Parathyroid adenoma (tissue), 2 donors: Measurements from ENCODE around the gene C4orf46.

ENCODE experiments used
- H2AFZ ChIP-seq: fragments of 300-600 bp; sonication (generic); one replicate; pipeline ENCODE4 v1.7.0; 2017; ENCODE audit warnings: antibody characterized with exemption, mild to moderate bottlenecking
- H3K27ac ChIP-seq: fragments of 300-600 bp; sonication (generic); one replicate; pipeline ENCODE4 v1.7.0; 2017
- H3K27me3 ChIP-seq: fragments of 300-600 bp; sonication (generic); one replicate; pipeline ENCODE4 v1.7.0; 2017; ENCODE audit warnings: low read length; ENCODE audit not compliant: control insufficient read depth, insufficient read depth
- H3K36me3 ChIP-seq: fragments of 300-600 bp; sonication (generic); one replicate; pipeline ENCODE4 v1.7.0; 2017; ENCODE audit warnings: low read length; ENCODE audit not compliant: control insufficient read depth, insufficient read depth
- H3K4me1 ChIP-seq: fragments of 300-600 bp; sonication (generic); one replicate; pipeline ENCODE4 v1.7.0; 2017; ENCODE audit warnings: control low read depth
- H3K4me2 ChIP-seq: fragments of 300-600 bp; sonication (generic); one replicate; pipeline ENCODE4 v1.7.0; 2017; ENCODE audit warnings: low read length
- H3K4me3 ChIP-seq: fragments of 300-600 bp; sonication (generic); one replicate; pipeline ENCODE4 v1.7.0; 2017; ENCODE audit warnings: low read depth, low read length
- H3K79me2 ChIP-seq: fragments of 300-600 bp; sonication (generic); one replicate; pipeline ENCODE4 v1.7.0; 2017; ENCODE audit warnings: control low read depth
- H3K9ac ChIP-seq: fragments of 300-600 bp; sonication (generic); one replicate; pipeline ENCODE4 v1.7.0; 2017; ENCODE audit warnings: mild to moderate bottlenecking
- H3K9me3 ChIP-seq: fragments of 300-600 bp; sonication (generic); one replicate; pipeline ENCODE4 v1.7.0; 2017; ENCODE audit warnings: low read length; ENCODE audit not compliant: control insufficient read depth
- CTCF ChIP-seq: fragments of 300-600 bp; sonication (generic); IDR thresholded peaks from one replicate; pipeline ENCODE4 v1.7.0; 2017; ENCODE audit warnings: antibody characterized with exemption, mild to moderate bottlenecking
- donor health status: primary hyperparathyroidism.

Gene C4orf46

GRCh38 chr4:158622251-158622650 is 49.4 kb downstream of the C4orf46 start:
- H3K9me3 ChIP-seq = no peaks in the 10 kb centered on the region
- H3K9ac ChIP-seq = no peak overlapping the region
- no peak overlapping the region for H3K4me3 ChIP-seq
- no peak overlapping the region for H2AFZ ChIP-seq
- H3K4me2 ChIP-seq = no peak overlapping the region
- no peaks in the 10 kb centered on the region for H3K27me3 ChIP-seq
- H3K36me3 ChIP-seq = no peaks in the 10 kb centered on the region
- no peak for TF ChIP-seq CTCF
- H3K4me1 ChIP-seq = no peaks in the 10 kb centered on the region
- H3K27ac ChIP-seq = no peak overlapping the region
- no peaks in the 10 kb centered on the region for H3K79me2 ChIP-seq

- no peaks in the 10 kb centered on the region for H3K79me2 ChIP-seq
- no peak overlapping the region for H3K9ac ChIP-seq
- H3K9me3 ChIP-seq = no peaks in the 10 kb centered on the region
- no peak overlapping the region for H3K4me3 ChIP-seq
- H3K27me3 ChIP-seq = no peaks in the 10 kb centered on the region
- no peak overlapping the region for H3K4me2 ChIP-seq
- H3K4me1 ChIP-seq = no peaks in the 10 kb centered on the region
- no peak for TF ChIP-seq CTCF
- no peak overlapping the region for H2AFZ ChIP-seq
- H3K36me3 ChIP-seq = no peaks in the 10 kb centered on the region
- no peak overlapping the region for H3K27ac ChIP-seq
These were observed 50.0 kb downstream of the C4orf46 start for GRCh38 chr4:158621729-158622128.

- H3K9me3 ChIP-seq = no peaks in the 10 kb centered on the region
- H3K4me3 ChIP-seq = no peak overlapping the region
- H3K36me3 ChIP-seq = no peaks in the 10 kb centered on the region
- no peak overlapping the region for H3K9ac ChIP-seq
- H3K79me2 ChIP-seq = no peaks in the 10 kb centered on the region
- H3K27ac ChIP-seq = no peak overlapping the region
- H3K4me2 ChIP-seq = no peak overlapping the region
- TF ChIP-seq CTCF = no peak
- H2AFZ ChIP-seq = no peak overlapping the region
- no peaks in the 10 kb centered on the region for H3K4me1 ChIP-seq
- H3K27me3 ChIP-seq = no peaks in the 10 kb centered on the region
These were observed 53.7 kb downstream of the C4orf46 start for GRCh38 chr4:158617956-158618355.
